Sigmoid colon (tissue), 4 donors: ENCODE measurements around the gene PDCD2L.

Source experiments
- EP300 ChIP-seq, 4 donors: sonication (generic); formaldehyde crosslinking; IDR thresholded peaks; one replicate each; pipeline ENCODE4 v1.6.1; 2017; ENCODE audit warnings: antibody characterized with exemption in 4 of 4
- POLR2A ChIP-seq, 2 donors: fragments of 450-650 bp; IDR thresholded peaks; one replicate each; pipeline ENCODE4 v1.6.1; 2016; ENCODE audit warnings: antibody characterized with exemption in 2 of 2, mild to moderate bottlenecking in 2 of 2, moderate library complexity in 2 of 2
- POLR2AphosphoS5 ChIP-seq, 4 donors: sonication (generic); formaldehyde crosslinking; IDR thresholded peaks; one replicate each; pipeline ENCODE4 v1.6.1; 2017; ENCODE audit warnings: antibody characterized with exemption in 4 of 4
- TF ChIP-seq, protein P1 (sequence below), 4 experiments: fragments of 450-650 bp in 3 of 4; fragments of 200-600 bp in 1 of 4; IDR thresholded peaks; one replicate each; pipeline ENCODE4 v1.5.1; 2016 to 2019; ENCODE audit warnings: antibody characterized with exemption in 4 of 4, mild to moderate bottlenecking in 3 of 4, moderate library complexity in 2 of 4

- TF ChIP-seq POLR2A (IDR thresholded peaks at IDR 0.05), result no peak
- no peak for TF ChIP-seq POLR2AphosphoS5 (IDR thresholded peaks at IDR 0.05)
- TF ChIP-seq EP300 (IDR thresholded peaks at IDR 0.05), result no peak
- TF ChIP-seq, protein P1, sequence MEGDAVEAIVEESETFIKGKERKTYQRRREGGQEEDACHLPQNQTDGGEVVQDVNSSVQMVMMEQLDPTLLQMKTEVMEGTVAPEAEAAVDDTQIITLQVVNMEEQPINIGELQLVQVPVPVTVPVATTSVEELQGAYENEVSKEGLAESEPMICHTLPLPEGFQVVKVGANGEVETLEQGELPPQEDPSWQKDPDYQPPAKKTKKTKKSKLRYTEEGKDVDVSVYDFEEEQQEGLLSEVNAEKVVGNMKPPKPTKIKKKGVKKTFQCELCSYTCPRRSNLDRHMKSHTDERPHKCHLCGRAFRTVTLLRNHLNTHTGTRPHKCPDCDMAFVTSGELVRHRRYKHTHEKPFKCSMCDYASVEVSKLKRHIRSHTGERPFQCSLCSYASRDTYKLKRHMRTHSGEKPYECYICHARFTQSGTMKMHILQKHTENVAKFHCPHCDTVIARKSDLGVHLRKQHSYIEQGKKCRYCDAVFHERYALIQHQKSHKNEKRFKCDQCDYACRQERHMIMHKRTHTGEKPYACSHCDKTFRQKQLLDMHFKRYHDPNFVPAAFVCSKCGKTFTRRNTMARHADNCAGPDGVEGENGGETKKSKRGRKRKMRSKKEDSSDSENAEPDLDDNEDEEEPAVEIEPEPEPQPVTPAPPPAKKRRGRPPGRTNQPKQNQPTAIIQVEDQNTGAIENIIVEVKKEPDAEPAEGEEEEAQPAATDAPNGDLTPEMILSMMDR (IDR thresholded peaks at IDR 0.05), result no peak
Observed at GRCh38 chr19:34436716-34437115, 32.5 kb downstream of the PDCD2L start.
